Breast epithelium (tissue), 4 donors: ENCODE results near the gene CEPT1. TPM values are rescaled to one million over a fixed set of nuclear protein-coding genes. Genes with fewer than 3 reads are reported as not detected.

Experiments
- DNase-seq, 2 donors: peaks; one replicate each; pipeline ENCODE4 v3.0.0-alpha.2; 2019; ENCODE audit warnings: low spot score in 2 of 2
- H3K27ac ChIP-seq, 2 donors: fragments of 200-600 bp; sonication (generic) in 1 of 2; one replicate each; pipeline ENCODE4 v1.5.1; 2016 to 2019; ENCODE audit warnings: mild to moderate bottlenecking in 1 of 2
- H3K27me3 ChIP-seq, 2 donors: fragments of 200-600 bp; sonication (generic) in 1 of 2; one replicate each; pipeline versions ENCODE4 v1.5.1 to v1.6.0; 2017 to 2019; ENCODE audit warnings: control low read depth in 1 of 2, mild to moderate bottlenecking in 1 of 2
- H3K36me3 ChIP-seq: fragments of 200-600 bp; one replicate; pipeline ENCODE4 v1.5.1; 2019
- H3K4me1 ChIP-seq, 2 donors: fragments of 200-600 bp; sonication (generic); one replicate each; pipeline ENCODE4 v1.5.1; 2016 to 2019; ENCODE audit warnings: control low read depth in 1 of 2
- H3K4me3 ChIP-seq, 3 donors: fragments of 200-600 bp; sonication (generic); 1 replicate in 2 of 3; 2 replicates in 1 of 3; pipeline ENCODE4 v1.5.1; 2016 to 2019; ENCODE audit warnings: mild to moderate bottlenecking in 3 of 3, moderate library complexity in 2 of 3
- H3K9me3 ChIP-seq, 2 donors: fragments of 200-600 bp; sonication (generic) in 1 of 2; one replicate each; pipeline ENCODE4 v1.5.1; 2016 to 2019; ENCODE audit warnings: control low read depth in 1 of 2
- CTCF ChIP-seq, 3 donors: fragments of 450-650 bp; IDR thresholded peaks; one replicate each; pipeline ENCODE4 v1.5.1; 2016 to 2017; ENCODE audit warnings: antibody characterized with exemption in 3 of 3, mild to moderate bottlenecking in 3 of 3, moderate library complexity in 3 of 3
- POLR2A ChIP-seq: fragments of 450-650 bp; IDR thresholded peaks from one replicate; pipeline ENCODE4 v1.6.1; 2016; ENCODE audit warnings: antibody characterized with exemption, mild to moderate bottlenecking, moderate library complexity
- POLR2AphosphoS5 ChIP-seq, 3 donors: sonication (generic); formaldehyde crosslinking; IDR thresholded peaks; one replicate each; pipeline ENCODE4 v1.6.1; 2017; ENCODE audit warnings: antibody characterized with exemption in 3 of 3
- intact Hi-C: fragments of 100-400 bp; cut with DNase I; formaldehyde crosslinking; loops from one replicate; pipeline ENCODE4 v1.15.1; 2023; ENCODE audit warnings: low total_unique reads
- total RNA-seq, 3 donors: library from RNA; depleted of rRNA; stranded (reverse); fragments of >200 nt; gene quantifications; one replicate each; pipeline ENCODE4 v1.1.0, GENCODE V29; 2016

The CEPT1 gene
- total RNA-seq, 3 donors from 2014 or later: 49.8 to 67.7 (median 62.5) TPM

- peaks cover 0 to 41% of the 10 kb centered on the region in 2 donors for H3K9me3 ChIP-seq
- intact Hi-C loops: no loop called here
- no peak for TF ChIP-seq POLR2AphosphoS5 (IDR thresholded peaks at IDR 0.05)
- no peak for TF ChIP-seq CTCF (IDR thresholded peaks at IDR 0.05)
- no peak for TF ChIP-seq POLR2A
Observed at GRCh38 chr1:111104981-111105380, 35.0 kb upstream of the CEPT1 start.

GRCh38 chr1:111110197-111110899 lies 29.7 kb upstream of the CEPT1 start:
- no peaks in the 10 kb centered on the region for H3K36me3 ChIP-seq
- H3K4me1 ChIP-seq: no peaks in the 10 kb centered on the region
- H3K27me3 ChIP-seq: no peaks in the 10 kb centered on the region
- H3K4me3 ChIP-seq: no peak overlapping the region
- peaks cover 0 to 20% of the 10 kb centered on the region in 2 donors for H3K9me3 ChIP-seq
- no peak overlapping the region for H3K27ac ChIP-seq
- intact Hi-C loops: no loop called here
- no peak for DNase-seq
- TF ChIP-seq CTCF (IDR thresholded peaks at IDR 0.05) (no peak), POLR2AphosphoS5 (IDR thresholded peaks at IDR 0.05) (no peak), POLR2A (no peak)

More at GRCh38 chr1:111104981-111105380, 35.0 kb upstream of the CEPT1 start:
- Histone ChIP-seq H3K36me3 (no peaks in the 10 kb centered on the region), H3K4me3 (no peak overlapping the region), H3K27me3 (no peaks in the 10 kb centered on the region), H3K4me1 (no peaks in the 10 kb centered on the region), H3K27ac (no peak overlapping the region)
- DNase-seq: no peak

- Histone ChIP-seq H3K36me3 (peaks cover 11% of the 10 kb centered on the region), H3K4me1 (no peaks in the 10 kb centered on the region), H3K27ac (no peak overlapping the region), H3K4me3 (no peak overlapping the region), H3K27me3 (no peaks in the 10 kb centered on the region), H3K9me3 (no peaks in the 10 kb centered on the region)
- TF ChIP-seq POLR2AphosphoS5 (IDR thresholded peaks at IDR 0.05): no peak
- TF ChIP-seq CTCF (IDR thresholded peaks at IDR 0.05): no peak
- TF ChIP-seq POLR2A: no peak
- DNase-seq: no peak
- intact Hi-C loops: no loop called here
Observed at GRCh38 chr1:111116496-111116895, 23.5 kb upstream of the CEPT1 start.

GRCh38 chr1:111126354-111126753 lies 13.7 kb upstream of the CEPT1 start:
- TF ChIP-seq POLR2A (no peak), POLR2AphosphoS5 (IDR thresholded peaks at IDR 0.05) (no peak), CTCF (IDR thresholded peaks at IDR 0.05) (no peak)
- DNase-seq: no peak
- no peak overlapping the region for H3K27ac ChIP-seq
- H3K4me1 ChIP-seq: no peaks in the 10 kb centered on the region
- no peaks in the 10 kb centered on the region for H3K27me3 ChIP-seq
- H3K4me3 ChIP-seq: no peak overlapping the region
- no peaks in the 10 kb centered on the region for H3K9me3 ChIP-seq
- H3K36me3 ChIP-seq: no peaks in the 10 kb centered on the region
- intact Hi-C loops: no loop called here

- no peaks in the 10 kb centered on the region for H3K4me1 ChIP-seq
- H3K36me3 ChIP-seq: no peaks in the 10 kb centered on the region
- intact Hi-C loops: no loop called here
- no peaks in the 10 kb centered on the region for H3K27me3 ChIP-seq
- H3K9me3 ChIP-seq: no peaks in the 10 kb centered on the region
- no peak overlapping the region for H3K27ac ChIP-seq
- TF ChIP-seq POLR2AphosphoS5 (IDR thresholded peaks at IDR 0.05) (no peak), POLR2A (no peak)
- H3K4me3 ChIP-seq: no peak overlapping the region
- DNase-seq: no peak
Observed at GRCh38 chr1:111127923-111128643, 11.9 kb upstream of the CEPT1 start.
